GM21737 (cell line): ENCODE results near the gene MBD6.
"Not testable (repeated sequence)": the region's sequence is repeated elsewhere in the genome, so short reads cannot be mapped to it uniquely, and the experiment has no call there.

Experiments used
- ATAC-seq: cut with Tn5 transposase; IDR thresholded peaks from one replicate; pipeline ENCODE4 v1.9.1; 2021; ENCODE audit warnings: mild to moderate bottlenecking, moderate library complexity; ENCODE audit not compliant: unreplicated experiment

The MBD6 gene

GRCh38 chr12:57488402-57489156 is 34.0 kb upstream of the MBD6 start:
- ATAC-seq, result no peak

GRCh38 chr12:57489157-57489641 is 33.4 kb upstream of the MBD6 start:
- ATAC-seq, result no peak

GRCh38 chr12:57490126-57490525 is 32.5 kb upstream of the MBD6 start:
- no peak for ATAC-seq

GRCh38 chr12:57491393-57492280 is 31.0 kb upstream of the MBD6 start:
- ATAC-seq, result no peak

- not testable (repeated sequence) for ATAC-seq
Observed at GRCh38 chr12:57495051-57495701, 27.4 kb upstream of the MBD6 start.

- no peak for ATAC-seq
Observed at GRCh38 chr12:57496822-57497221, 25.8 kb upstream of the MBD6 start.

GRCh38 chr12:57497223-57498131 is 25.1 kb upstream of the MBD6 start:
- ATAC-seq, result no peak

- ATAC-seq, result no peak
Observed at GRCh38 chr12:57498132-57498502, 24.5 kb upstream of the MBD6 start.

GRCh38 chr12:57498571-57498970 is 24.1 kb upstream of the MBD6 start:
- ATAC-seq, result no peak

- ATAC-seq, result no peak
Observed at GRCh38 chr12:57500213-57500612, 22.4 kb upstream of the MBD6 start.

GRCh38 chr12:57502311-57502969 is 20.2 kb upstream of the MBD6 start:
- ATAC-seq, result not testable (repeated sequence)

GRCh38 chr12:57506541-57506940 is 16.1 kb upstream of the MBD6 start:
- ATAC-seq, result not testable (repeated sequence)

- not testable (repeated sequence) for ATAC-seq
Observed at GRCh38 chr12:57507796-57508195, 14.8 kb upstream of the MBD6 start.

- ATAC-seq, result no peak
Observed at GRCh38 chr12:57511161-57511560, 11.5 kb upstream of the MBD6 start.

GRCh38 chr12:57511588-57512325 is 10.9 kb upstream of the MBD6 start:
- ATAC-seq, result no peak

- no peak for ATAC-seq
Observed at GRCh38 chr12:57512665-57513064, 10.0 kb upstream of the MBD6 start.

GRCh38 chr12:57513266-57513665 is 9.4 kb upstream of the MBD6 start:
- no peak for ATAC-seq

GRCh38 chr12:57513677-57514076 is 8.9 kb upstream of the MBD6 start:
- ATAC-seq, result not testable (repeated sequence)

- not testable (repeated sequence) for ATAC-seq
Observed at GRCh38 chr12:57514246-57514645, 8.4 kb upstream of the MBD6 start.
